GM15510 (cell line): ENCODE measurements around the gene AQP1.

ENCODE experiments used
- POLR2A ChIP-seq: IDR thresholded peaks from 3 replicates; pipeline ENCODE4 v1.6.1; 2011; ENCODE audit warnings: borderline replicate concordance; ENCODE audit not compliant: insufficient read length; ENCODE audit errors: extremely low read depth

AQP1 gene

DNA sequence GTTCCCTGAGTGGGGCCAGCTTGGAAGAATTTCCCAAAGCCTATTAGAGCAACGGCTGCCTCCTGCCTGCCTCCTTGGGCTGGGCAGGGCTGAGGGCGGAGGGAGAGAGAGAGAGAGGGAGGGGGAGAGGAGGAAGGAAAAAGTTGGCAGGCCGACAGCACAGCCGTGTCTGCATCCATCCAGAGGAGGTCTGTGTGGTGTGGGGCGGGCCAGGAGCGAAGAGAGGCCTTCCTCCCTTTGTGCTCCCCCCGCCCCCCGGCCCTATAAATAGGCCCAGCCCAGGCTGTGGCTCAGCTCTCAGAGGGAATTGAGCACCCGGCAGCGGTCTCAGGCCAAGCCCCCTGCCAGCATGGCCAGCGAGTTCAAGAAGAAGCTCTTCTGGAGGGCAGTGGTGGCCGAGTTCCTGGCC lies at the start of gene AQP1:
TSS of gene AQP1 (plus strand) at position 293 of the 409 bp plus-strand sequence. CDS start at position 350, 57 bp downstream.
- TF ChIP-seq POLR2A: no peak

DNA sequence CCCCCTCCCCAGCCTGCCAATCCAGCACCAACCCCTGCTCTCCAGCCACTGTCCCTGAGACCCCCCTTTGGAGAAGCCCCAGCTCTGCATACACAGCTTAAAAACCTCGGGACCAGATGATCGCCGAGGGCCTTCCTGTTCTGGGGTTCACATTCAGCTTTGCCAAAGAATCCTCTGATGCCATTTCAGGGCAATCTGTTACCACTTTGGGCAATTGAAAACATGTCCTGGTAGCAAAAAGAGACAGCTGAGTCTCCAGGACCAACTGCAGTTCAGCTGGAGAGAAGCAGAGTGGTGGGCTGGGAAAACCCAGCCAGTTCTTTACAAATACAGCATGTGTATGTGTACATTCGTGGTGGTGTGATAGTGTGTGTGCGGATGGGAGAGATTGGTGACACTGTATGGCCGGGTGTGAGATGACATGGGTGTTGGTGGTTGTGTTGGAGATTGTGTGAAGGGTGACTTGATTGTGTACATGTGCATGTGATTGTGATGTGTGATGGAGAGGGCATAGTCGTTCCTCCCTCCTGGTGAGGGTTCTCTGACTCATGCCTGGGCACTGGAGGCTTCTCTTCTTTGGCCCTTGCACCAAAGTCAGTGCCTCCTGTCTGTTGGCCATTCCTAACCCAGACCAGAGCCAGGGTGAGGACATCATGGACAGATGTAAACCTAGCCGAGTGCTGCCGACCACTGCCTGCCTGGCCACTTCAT lies 48.5 kb upstream of the AQP1 start:
- no peak for TF ChIP-seq POLR2A

GRCh38 chr7:30863706-30864035 lies 48.0 kb upstream of the AQP1 start:
- no peak for TF ChIP-seq POLR2A

DNA sequence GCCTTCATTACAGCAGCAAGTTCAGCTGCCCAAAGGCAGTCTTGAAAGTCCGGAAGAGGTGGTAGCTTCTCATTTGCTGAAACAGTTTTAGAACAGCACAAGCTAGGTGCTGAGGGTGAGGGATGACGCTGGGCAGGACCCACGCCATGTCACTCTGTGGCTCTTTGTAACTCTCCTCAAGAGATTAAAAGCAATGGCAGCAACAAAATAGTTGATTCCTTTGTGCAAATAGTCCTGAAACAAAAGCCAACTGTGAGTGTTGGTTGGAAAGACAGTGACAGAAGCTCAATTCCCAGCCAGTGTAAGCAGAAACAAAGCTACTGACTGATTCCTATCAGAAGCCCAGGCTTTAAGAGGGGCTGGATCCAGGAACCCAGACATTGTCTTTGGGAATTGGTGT lies 47.6 kb upstream of the AQP1 start:
- no peak for TF ChIP-seq POLR2A

GRCh38 chr7:30865076-30865475 lies 46.6 kb upstream of the AQP1 start:
- TF ChIP-seq POLR2A: no peak

DNA sequence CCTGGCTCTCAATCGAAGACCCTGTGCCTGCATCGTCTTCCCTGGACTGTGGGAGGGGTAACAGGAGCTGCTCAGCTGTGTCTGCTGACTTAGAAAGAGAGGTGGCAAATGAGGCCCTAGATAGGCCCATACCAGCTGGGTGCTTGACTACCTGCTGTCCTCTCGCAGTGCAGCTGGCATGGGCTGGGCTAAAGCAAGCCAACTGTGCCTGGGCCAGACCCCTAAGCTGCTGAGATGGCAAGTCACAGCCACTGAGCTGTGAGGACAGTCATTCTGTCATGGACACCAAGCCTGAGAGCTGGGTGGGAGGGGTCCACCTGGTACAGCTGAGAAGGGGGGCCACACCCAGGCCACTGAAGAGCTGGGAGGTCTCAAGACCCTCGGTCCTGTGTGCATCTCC lies 45.8 kb upstream of the AQP1 start:
- TF ChIP-seq POLR2A: no peak

- TF ChIP-seq POLR2A: no peak
Measured at GRCh38 chr7:30866939-30867338, 44.7 kb upstream of the AQP1 start.

- TF ChIP-seq POLR2A: no peak
Measured at GRCh38 chr7:30867483-30867882, 44.2 kb upstream of the AQP1 start.

- no peak for TF ChIP-seq POLR2A
Measured at GRCh38 chr7:30869794-30870611, 41.6 kb upstream of the AQP1 start.

DNA sequence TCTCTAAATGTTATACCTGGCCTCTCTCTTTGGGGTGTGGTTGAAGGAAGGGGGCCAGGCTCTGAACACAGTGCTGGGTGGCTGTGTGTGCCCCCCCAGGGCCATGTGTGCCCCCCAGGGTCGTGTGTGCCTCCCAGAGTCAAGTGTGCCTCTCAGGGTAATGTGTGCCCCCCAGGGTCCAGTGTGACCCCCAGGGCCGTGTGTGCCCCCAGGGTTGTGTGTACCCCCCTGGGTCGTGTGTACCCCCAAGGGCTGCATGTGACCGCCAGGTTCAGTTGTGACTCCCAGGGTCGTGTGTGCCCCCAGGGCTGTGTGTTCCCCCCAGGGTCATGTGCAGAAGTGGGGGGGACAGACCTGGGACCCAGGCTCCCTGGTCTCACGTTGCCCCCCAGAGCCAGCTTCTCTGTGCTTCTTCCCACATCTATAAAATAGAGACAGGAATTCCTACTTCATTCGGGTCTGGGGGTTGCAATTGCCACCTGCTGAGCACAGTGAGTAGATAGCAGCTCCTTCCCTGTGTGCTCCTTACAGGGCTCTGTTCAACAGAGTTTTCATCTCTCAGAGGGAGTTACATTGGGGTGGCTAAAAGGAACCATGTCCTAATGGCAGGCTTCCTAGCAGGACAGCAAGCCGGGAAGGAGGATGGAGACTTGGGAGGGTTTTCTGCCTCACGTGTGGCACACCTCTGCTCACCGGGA lies 40.7 kb upstream of the AQP1 start:
- TF ChIP-seq POLR2A: no peak

DNA sequence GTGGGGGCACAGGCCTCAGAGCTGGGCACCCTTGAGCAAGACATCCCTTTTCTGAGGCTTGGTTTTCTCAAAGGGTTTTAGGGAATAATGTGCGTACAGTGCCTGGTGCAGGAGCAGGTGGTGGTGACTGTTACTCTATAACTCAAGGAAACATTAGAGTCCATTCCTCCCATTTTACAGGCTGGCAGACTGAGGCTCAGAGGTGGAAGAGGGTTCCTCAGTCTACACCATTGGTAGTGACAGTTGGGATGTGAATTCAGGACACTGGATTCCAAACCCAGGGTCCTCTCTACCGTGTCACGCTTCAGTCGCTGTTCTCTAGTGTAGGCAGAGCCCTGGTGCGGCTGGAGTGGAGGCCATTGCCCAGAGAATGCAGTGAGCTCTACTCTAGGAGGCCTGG lies 40.0 kb upstream of the AQP1 start:
- TF ChIP-seq POLR2A: no peak

DNA sequence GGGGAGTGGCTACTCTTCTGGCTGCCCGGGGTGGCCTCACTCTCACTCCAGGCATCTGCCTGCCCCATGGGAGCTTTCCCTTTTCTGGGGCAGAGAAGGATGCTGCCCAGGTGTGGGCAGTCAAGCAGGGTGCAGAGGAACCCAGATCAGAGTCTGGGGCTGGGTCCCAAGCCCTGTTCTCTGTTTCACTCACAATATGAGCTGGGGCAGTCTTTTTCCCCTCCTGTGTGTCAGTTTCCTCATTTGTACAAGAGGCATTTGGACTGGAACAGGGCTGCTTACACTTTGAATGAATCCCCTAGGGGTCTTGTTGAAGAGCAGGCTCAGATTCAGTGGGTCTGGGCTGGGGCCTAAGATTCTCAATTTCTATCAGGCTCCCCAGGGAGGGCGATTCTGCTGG lies 38.4 kb upstream of the AQP1 start:
- TF ChIP-seq POLR2A: no peak

- TF ChIP-seq POLR2A: no peak
Measured at GRCh38 chr7:30873656-30874055, 38.0 kb upstream of the AQP1 start.

DNA sequence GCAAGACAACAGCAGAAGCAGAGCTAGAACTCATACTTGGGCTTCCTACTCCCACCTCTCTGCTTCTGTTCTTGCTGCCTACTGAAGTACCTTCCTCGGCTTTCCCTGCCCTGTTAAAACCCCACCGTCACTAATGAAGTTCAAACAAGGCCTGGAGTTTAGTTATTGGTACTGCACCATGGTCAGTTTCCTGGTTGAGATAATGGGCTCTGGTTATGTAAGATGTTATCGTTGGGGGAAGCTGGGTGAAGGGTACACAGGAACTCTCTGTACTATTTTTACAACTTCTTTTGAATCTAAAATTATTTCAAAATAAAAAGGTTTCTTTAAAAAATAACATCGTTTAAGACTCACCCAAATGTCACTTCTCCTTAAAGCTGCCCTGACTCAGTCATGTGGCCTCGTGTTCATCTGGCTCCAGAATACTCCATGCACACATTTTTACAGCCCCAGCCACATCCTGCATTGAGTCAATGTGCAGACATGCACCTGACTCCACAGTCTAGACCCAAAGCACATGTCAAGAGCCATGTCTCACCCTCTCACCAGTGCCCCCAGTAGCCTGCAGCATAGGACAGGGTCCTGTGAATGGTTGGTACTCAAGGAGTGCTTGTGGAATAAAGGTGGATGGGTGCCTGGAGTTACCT lies 36.9 kb upstream of the AQP1 start:
- TF ChIP-seq POLR2A: no peak
